ENCODE data around the gene L3MBTL4.

The L3MBTL4 gene

DNA sequence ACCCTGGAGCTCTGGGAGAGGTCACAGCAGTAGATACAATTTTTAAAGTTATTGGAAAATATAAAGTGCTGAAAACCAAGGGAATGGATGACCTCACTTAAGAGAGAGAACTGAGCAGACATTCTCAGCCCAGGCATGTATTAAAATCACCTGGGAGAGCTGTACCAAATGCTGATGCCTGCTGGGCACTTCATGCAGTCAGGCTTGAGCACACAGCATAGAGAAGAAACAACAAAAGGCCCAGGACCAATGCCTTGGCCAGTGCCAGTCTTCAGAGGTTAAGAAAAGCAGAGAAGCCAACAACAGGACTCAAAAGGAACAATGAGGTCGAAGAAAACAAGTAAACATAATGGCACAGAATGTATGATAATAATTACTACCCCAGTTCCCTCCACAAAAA is 211.8 kb downstream of the L3MBTL4 start:
- H2AFZ ChIP-seq (ENCODE audit: low read depth), result no peak overlapping the region
- H3K27me3 ChIP-seq (ENCODE audit: insufficient read depth, low read depth), result no peaks in the 10 kb centered on the region
- H3K4me1 ChIP-seq (ENCODE audit: low read depth, poor library complexity, severe bottlenecking), result no peaks in the 10 kb centered on the region
- H3K36me3 ChIP-seq (ENCODE audit: insufficient read depth), result no peaks in the 10 kb centered on the region
- TF ChIP-seq, protein P1, sequence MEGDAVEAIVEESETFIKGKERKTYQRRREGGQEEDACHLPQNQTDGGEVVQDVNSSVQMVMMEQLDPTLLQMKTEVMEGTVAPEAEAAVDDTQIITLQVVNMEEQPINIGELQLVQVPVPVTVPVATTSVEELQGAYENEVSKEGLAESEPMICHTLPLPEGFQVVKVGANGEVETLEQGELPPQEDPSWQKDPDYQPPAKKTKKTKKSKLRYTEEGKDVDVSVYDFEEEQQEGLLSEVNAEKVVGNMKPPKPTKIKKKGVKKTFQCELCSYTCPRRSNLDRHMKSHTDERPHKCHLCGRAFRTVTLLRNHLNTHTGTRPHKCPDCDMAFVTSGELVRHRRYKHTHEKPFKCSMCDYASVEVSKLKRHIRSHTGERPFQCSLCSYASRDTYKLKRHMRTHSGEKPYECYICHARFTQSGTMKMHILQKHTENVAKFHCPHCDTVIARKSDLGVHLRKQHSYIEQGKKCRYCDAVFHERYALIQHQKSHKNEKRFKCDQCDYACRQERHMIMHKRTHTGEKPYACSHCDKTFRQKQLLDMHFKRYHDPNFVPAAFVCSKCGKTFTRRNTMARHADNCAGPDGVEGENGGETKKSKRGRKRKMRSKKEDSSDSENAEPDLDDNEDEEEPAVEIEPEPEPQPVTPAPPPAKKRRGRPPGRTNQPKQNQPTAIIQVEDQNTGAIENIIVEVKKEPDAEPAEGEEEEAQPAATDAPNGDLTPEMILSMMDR (conservative IDR thresholded peaks at IDR 0.05; ENCODE audit: low read depth, low read length), result no peak
- no peak overlapping the region for H3K9ac ChIP-seq
- no peak overlapping the region for H3K4me3 ChIP-seq (IDR thresholded peaks at IDR 0.05; ENCODE audit: insufficient read depth, low read depth, low read length)
- H3K4me2 ChIP-seq, result no peak overlapping the region
- no peaks in the 10 kb centered on the region for H4K20me1 ChIP-seq (ENCODE audit: insufficient read depth)
- no peaks in the 10 kb centered on the region for H3K79me2 ChIP-seq (ENCODE audit: insufficient read depth, low read depth)
- H3K27ac ChIP-seq, result no peak overlapping the region

DNA sequence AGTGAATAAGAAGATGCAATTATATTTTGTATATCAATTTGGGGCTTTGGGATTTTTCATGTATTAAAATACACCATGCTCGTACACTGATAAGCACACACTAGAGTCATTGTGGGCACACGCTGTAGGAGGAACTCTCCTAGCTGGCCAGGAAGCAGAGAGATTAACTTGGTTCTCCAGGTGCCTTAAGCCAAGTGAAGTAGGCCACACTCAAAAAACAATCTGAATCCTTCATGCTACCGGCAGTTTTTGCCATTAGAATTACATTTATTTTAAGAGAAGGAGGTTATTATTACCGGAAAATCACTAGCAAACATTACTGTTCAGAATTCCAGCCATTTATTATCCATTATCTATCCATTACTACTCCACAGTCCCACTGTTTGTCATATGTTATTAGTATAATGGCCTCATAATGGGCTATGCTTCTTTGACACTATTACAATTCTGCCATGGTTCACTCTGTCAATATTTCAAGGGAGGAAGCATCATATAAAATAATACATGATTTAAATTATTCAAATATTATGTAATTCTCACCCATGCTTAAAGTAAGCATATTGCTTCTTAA is 214.4 kb downstream of the L3MBTL4 start:
- Histone ChIP-seq H3K4me3 (IDR thresholded peaks at IDR 0.05; ENCODE audit: insufficient read depth, low read depth, low read length) (no peak overlapping the region), H3K27ac (no peak overlapping the region), H3K4me2 (no peak overlapping the region), H3K27me3 (ENCODE audit: insufficient read depth, low read depth) (no peaks in the 10 kb centered on the region), H3K9ac (no peak overlapping the region), H4K20me1 (ENCODE audit: insufficient read depth) (no peaks in the 10 kb centered on the region), H3K4me1 (ENCODE audit: low read depth, poor library complexity, severe bottlenecking) (no peaks in the 10 kb centered on the region), H2AFZ (ENCODE audit: low read depth) (no peak overlapping the region), H3K36me3 (ENCODE audit: insufficient read depth) (no peaks in the 10 kb centered on the region), H3K79me2 (ENCODE audit: insufficient read depth, low read depth) (no peaks in the 10 kb centered on the region)
- TF ChIP-seq, protein P1 (conservative IDR thresholded peaks at IDR 0.05; ENCODE audit: low read depth, low read length), result no peak

DNA sequence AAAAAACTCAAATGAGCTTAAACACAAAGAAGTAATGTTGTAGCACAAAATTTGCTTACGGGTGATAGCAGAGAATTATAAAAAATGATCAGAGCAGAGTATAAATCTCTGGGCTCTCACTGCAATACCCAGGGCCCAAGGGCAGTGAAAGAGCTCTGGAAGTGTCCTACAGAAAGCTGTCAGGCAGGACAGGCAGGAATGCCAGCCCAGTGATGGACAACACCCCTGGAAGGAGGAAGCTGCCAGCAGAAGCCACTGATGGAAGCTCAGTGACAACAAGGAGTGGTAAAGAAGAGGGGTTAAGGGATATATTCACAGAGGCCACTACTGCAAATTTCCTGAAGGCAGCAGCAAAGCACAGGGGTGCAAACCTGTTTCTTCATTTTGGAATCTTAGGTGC is 214.9 kb downstream of the L3MBTL4 start:
- Histone ChIP-seq H3K9ac (no peak overlapping the region), H3K4me1 (ENCODE audit: low read depth, poor library complexity, severe bottlenecking) (no peaks in the 10 kb centered on the region), H2AFZ (ENCODE audit: low read depth) (no peak overlapping the region), H3K4me3 (IDR thresholded peaks at IDR 0.05; ENCODE audit: insufficient read depth, low read depth, low read length) (no peak overlapping the region), H3K27ac (no peak overlapping the region), H3K79me2 (ENCODE audit: insufficient read depth, low read depth) (no peaks in the 10 kb centered on the region), H3K27me3 (ENCODE audit: insufficient read depth, low read depth) (no peaks in the 10 kb centered on the region), H3K4me2 (no peak overlapping the region), H4K20me1 (ENCODE audit: insufficient read depth) (no peaks in the 10 kb centered on the region), H3K36me3 (ENCODE audit: insufficient read depth) (no peaks in the 10 kb centered on the region)
- TF ChIP-seq, protein P1 (conservative IDR thresholded peaks at IDR 0.05; ENCODE audit: low read depth, low read length), result no peak

DNA sequence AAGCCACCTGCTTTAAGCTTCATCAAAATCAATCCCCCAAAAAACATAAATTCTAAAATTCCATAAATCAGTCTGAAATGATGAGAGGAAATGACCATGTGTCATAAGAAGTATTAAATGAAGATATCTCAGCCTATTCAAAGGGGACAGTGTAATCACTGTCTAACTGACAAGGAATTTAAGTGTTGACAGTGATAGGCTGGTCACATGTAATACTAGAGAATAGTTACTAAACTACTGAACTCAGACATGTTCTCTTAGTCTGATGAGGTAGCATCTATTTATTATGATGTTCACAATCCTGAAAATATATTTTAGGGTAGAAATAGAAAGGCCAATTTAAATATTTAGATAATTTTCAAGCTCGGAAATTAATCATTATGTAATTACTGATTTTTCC is 216.1 kb downstream of the L3MBTL4 start:
- H3K4me2 ChIP-seq, result no peak overlapping the region

More for the DNA sequence above, 216.1 kb downstream of the L3MBTL4 start:
- Histone ChIP-seq H3K27me3 (ENCODE audit: insufficient read depth, low read depth) (no peaks in the 10 kb centered on the region), H3K9ac (no peak overlapping the region), H4K20me1 (ENCODE audit: insufficient read depth) (no peaks in the 10 kb centered on the region), H3K79me2 (ENCODE audit: insufficient read depth, low read depth) (no peaks in the 10 kb centered on the region), H3K27ac (no peak overlapping the region), H2AFZ (ENCODE audit: low read depth) (no peak overlapping the region), H3K36me3 (ENCODE audit: insufficient read depth) (no peaks in the 10 kb centered on the region), H3K4me1 (ENCODE audit: low read depth, poor library complexity, severe bottlenecking) (no peaks in the 10 kb centered on the region), H3K4me3 (IDR thresholded peaks at IDR 0.05; ENCODE audit: insufficient read depth, low read depth, low read length) (no peak overlapping the region)
- TF ChIP-seq, protein P1 (conservative IDR thresholded peaks at IDR 0.05; ENCODE audit: low read depth, low read length), result no peak
